ENCODE data around the gene NUDT17. TPM values are rescaled to one million over a fixed set of nuclear protein-coding genes. Genes with fewer than 3 reads are reported as not detected.

NUDT17 gene
- total RNA-seq, 5 donors from 2014 or later (not counting 1 experiment from before 2014, with no cell fraction given): 2.8 to 7.6 (median 6.3) TPM

Other genes starting within 250 kb of the NUDT17 start
- 10 to 100 TPM; 30.3 to 46.2 (median 35.0) TPM for gene GPR89A, start 237.6 kb upstream of the NUDT17 start, total RNA-seq
- under 1 TPM in 1 of 5 donors, not detected in 4; 0.39 TPM for gene PDZK1, start 138.3 kb upstream of the NUDT17 start, total RNA-seq
- 1 to 10 TPM in 3 of 5 donors, under 1 TPM in 2; 0.53 to 9.1 (median 1.7) TPM for gene CD160, start 126.1 kb upstream of the NUDT17 start, total RNA-seq
- 10 to 100 TPM; 12.0 to 17.5 (median 13.4) TPM for gene RNF115, start 21.5 kb upstream of the NUDT17 start, total RNA-seq
- 10 to 100 TPM; 24.5 to 42.0 (median 38.2) TPM for gene POLR3C, start 21.4 kb upstream of the NUDT17 start, total RNA-seq
- gene PIAS3, start 13.5 kb downstream of the NUDT17 start, total RNA-seq: 10 to 100 TPM; 22.1 to 28.3 (median 26.8) TPM
- under 1 TPM in 1 of 5 donors, not detected in 4; 0.09 TPM for gene ANKRD35, start 40.2 kb downstream of the NUDT17 start, total RNA-seq
- 1 to 10 TPM; 1.7 to 5.1 (median 2.4) TPM for gene ITGA10, start 64.4 kb downstream of the NUDT17 start, total RNA-seq
- gene PEX11B, start 73.1 kb downstream of the NUDT17 start, total RNA-seq: 10 to 100 TPM; 18.8 to 36.3 (median 34.4) TPM
- 100 to 1,000 TPM; 124 to 153 (median 130) TPM for gene RBM8A, start 81.9 kb downstream of the NUDT17 start, total RNA-seq
- gene LIX1L, start 112.4 kb downstream of the NUDT17 start, total RNA-seq: 10 to 100 TPM; 43.4 to 74.4 (median 64.2) TPM
- 1 to 10 TPM in 3 of 5 donors, under 1 TPM in 2; 0.68 to 3.5 (median 1.7) TPM for gene ANKRD34A, start 118.9 kb downstream of the NUDT17 start, total RNA-seq
- 10 to 100 TPM; 30.9 to 41.7 (median 38.3) TPM for gene POLR3GL, start 119.1 kb downstream of the NUDT17 start, total RNA-seq
- gene TXNIP, start 150.9 kb downstream of the NUDT17 start, total RNA-seq: 1,000 to 10,000 TPM in 1 of 5 donors, 100 to 1,000 TPM in 4; 721 to 2,117 (median 773) TPM
- gene HJV, start 176.1 kb downstream of the NUDT17 start, total RNA-seq: not detected

Measured in T-cell (primary cell).